ENCODE results near the gene SMIM35.

Gene SMIM35

GRCh38 chr11:118108513-118108912, 21.8 kb upstream of the SMIM35 start:
- no peak for DNase-seq

DNA sequence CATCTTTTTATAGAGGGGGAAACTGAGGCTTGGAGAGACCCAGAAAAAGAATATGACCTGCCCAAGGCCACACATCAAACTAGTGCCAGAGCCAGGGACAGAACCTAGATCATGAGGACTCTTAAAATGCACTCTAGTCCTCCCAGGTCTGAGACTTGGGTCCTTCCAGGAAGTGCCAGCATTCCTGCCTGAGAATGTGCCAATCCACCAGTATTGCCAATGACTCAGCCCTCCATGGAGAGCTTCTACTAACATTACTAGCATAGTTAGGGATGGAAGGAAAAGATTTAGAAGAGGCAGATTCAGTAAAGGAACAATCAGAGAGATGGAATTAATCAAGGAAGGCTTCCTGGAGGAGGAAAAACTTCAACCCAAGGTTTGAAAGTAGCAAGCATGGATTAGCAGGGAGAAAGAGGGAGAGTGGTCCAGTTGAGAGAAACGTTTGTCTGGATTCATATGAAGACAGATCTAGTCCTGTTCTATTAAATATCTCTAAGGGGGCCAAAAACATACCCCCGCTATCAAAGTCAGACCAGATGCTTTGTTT, 20.1 kb upstream of the SMIM35 start:
- DNase-seq, result no peak

GRCh38 chr11:118105657-118106305, 19.0 kb upstream of the SMIM35 start:
- no peak for DNase-seq

GRCh38 chr11:118104491-118104890, 17.7 kb upstream of the SMIM35 start:
- DNase-seq, result no peak

DNA sequence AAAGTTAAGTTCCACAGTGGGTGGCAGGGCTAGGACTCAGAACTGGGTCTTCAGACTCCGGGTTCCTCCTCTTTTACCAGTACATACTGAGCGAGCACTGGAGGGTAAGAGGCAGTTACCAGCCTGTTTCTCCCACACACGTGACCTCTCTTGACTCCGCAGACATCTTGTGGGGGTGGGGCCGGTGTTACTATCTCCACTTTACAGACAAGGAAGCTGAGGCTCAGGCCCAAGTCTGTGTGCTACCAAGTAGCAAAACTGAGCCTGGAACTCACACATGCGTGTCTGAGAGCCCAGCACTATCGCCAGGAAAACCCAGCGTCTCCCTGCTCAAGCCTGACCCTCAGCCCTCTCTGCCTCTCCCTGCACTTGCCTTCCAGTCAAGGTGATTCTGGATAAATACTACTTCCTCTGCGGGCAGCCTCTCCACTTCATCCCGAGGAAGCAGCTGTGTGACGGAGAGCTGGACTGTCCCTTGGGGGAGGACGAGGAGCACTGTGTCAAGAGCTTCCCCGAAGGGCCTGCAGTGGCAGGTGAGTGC, 16.0 kb upstream of the SMIM35 start:
- no peak for DNase-seq

DNA sequence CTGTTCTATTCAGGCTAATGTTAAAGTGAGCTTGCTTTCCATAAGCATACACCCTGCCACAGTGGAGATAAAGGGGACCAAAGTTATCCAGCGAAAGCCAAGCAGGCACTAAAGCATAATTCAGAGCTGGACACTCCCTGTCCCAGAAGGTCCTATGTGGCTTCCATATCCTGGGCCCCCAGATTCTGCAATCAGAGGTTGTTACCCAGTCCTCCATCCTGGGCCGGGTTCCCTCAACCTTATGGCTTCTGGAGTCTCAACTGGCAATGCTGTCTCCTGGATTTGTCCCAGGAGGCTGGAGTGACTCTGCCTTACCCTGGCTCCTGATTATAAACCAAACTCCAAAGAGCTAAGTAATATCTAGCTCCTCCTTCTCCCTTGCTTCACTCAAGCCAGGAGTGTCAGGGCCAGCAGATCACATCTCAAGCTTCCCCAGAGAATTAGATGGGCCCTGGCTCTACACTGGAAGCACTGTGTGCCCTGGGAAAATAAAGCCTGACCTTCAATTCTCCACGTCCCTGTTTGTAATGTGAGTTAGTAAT, 14.0 kb upstream of the SMIM35 start:
- no peak for DNase-seq

DNA sequence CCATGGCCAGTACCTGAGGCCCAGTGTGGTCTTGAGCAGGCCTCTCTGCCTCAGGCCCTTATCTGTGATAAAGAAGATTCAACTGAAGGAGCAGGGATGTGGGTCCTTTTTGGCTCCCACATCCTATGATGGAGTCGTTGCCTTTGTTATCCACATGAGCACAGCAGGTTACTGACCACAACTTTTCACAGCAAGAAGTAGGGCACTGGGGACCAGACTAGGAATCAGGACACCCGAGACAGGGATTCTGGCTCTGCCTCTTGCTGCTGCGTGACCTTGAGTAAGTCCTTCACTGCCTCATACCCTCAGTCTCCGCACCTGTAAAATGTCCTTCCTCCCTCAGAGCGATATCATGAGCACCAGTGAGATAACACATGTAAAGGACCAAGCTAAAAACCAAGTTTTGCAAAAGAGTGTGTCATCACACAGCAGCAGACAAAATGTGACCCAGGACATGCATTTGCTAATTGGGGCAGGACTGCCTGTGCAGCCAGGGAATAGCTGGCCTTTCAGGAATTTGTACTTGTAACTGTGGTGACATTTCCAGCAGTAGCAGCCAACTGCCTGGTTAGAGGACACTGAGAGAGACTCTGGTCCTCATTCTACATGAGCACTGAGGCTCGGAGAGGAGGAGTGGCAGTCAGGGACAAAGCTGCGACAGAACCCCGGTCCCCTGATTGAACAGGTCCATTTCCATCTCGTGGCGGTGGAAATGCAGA, 13.2 kb upstream of the SMIM35 start:
- DNase-seq, result no peak

GRCh38 chr11:118098996-118099837, 12.5 kb upstream of the SMIM35 start:
- DNase-seq, result peak; percentile 62

DNA sequence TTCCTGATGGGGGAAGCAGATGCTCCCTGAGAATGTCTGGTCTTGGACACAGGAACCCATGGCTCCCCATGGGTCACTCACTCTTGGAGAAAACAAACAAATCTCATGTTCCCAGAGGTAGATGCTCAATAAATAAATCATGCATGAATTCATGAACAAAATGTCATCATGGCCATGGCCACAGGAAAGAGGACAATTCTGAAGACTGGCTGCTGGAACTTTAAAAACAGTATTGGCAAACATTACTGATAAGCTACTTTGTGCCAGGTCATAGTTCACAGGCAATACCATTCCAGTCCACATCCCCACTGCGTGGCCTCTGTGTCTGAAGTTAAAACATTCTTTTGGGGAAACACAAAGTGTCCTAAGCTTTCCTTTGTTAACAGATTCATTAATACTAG, 9.2 kb upstream of the SMIM35 start:
- no peak for DNase-seq

GRCh38 chr11:118095493-118095892, 8.7 kb upstream of the SMIM35 start:
- no peak for DNase-seq

GRCh38 chr11:118092907-118093571, 6.3 kb upstream of the SMIM35 start:
- DNase-seq, result no peak

DNA sequence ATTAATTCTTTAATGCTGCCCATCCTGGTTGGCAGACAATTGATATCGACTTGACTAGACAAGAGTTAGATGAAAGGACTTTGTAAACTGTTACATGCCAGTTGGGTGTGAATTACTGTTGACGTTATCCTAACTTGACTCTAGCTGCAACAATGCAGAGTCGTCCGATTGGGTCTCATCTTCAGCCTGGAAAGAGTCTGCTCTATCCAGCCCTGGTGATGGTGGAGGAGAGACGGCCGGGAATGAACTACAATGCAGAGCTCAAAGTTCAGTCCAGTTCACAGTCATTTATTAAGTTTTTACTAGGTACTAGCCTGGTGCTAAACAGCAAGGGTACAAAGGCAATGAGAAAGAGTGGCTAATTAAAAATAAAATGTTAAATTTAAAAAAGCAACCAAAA, 4.9 kb upstream of the SMIM35 start:
- DNase-seq, result no peak

DNA sequence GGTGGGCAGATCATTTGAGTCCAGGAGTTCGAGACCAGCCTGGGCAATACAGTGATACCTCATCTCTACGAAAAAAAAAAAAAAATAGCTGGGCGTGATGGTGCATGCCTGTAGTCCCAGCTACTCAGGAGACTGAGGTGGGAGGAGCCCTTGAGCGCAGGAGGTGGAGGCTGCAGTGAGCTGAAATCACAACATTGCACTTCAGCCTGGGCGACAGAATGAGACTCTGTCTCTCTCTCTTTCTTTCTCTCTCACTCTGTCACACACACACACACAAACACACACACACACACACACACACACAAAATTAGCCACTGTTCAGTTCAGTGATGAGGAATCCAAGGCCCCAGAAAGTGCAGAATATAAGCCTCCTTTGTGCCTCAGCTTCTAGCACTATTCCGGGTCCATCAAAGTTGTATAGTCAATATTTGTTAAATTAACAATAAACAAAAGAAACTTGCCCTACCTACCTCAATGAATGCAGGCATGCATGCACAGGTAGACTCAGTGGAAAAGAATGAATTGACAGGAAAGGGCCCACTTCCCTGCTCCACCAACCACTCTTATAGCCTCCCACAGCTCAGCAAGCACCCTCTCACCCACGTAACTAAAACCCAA, 3.9 kb upstream of the SMIM35 start:
- DNase-seq, result no peak

- no peak for DNase-seq
These were observed 1.8 kb upstream of the SMIM35 start for GRCh38 chr11:118088531-118088930.

GRCh38 chr11:118087931-118088330, 1.2 kb upstream of the SMIM35 start:
- no peak for DNase-seq

DNA sequence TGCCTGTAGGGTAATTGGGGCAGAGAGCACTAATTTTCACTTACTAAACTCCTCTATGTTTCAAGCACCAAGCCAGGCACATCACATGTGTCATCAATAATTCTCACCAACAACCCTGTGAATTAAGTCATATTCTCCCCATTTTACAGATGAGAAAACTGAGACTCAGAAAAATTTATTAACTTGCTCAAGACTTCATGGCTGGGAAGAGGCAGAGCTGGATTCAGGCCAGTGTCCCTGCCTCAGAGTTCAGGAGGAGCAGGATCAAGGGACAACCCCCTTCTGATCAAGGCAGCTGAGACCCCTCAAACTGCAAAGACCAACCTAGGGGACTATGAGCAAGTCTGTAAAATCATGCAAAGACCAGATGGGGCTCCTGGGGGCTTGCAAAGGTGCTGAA, 2.1 kb downstream of the SMIM35 start:
- DNase-seq, result no peak

- DNase-seq, result no peak
These were observed 2.5 kb downstream of the SMIM35 start for GRCh38 chr11:118084247-118084646.

DNA sequence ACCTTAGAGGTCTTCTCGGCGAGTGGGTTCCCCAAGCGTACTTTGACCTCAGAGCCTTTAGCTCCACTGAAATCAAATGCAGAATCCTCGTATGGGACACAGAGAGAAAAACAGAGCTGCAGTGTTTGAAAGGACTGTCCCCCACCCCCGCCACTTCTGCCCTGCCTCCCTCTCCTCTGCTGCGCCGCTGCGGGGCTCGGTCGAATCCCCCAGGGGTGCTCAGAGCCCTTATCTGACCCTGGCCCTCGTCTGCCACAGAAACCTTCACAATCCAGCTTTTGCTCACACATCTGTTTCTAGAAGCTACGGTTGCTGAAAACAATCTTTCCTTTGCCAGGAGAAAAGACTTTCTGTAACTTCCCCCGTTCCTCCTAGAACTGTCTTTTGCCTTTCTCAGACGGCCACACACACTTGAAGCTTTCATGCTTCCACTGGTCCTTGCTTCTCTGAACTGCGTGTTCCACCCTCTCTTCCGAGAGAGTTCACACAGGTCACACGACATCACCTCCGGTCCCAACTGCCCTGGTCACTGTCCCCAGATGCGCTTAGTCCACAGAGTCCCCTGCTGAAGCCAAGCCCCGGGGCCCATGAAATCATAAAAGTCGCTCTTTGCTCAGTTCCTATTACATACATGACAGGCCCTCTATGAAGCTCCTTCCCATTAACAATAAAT, 3.7 kb downstream of the SMIM35 start:
- no peak for DNase-seq

DNA sequence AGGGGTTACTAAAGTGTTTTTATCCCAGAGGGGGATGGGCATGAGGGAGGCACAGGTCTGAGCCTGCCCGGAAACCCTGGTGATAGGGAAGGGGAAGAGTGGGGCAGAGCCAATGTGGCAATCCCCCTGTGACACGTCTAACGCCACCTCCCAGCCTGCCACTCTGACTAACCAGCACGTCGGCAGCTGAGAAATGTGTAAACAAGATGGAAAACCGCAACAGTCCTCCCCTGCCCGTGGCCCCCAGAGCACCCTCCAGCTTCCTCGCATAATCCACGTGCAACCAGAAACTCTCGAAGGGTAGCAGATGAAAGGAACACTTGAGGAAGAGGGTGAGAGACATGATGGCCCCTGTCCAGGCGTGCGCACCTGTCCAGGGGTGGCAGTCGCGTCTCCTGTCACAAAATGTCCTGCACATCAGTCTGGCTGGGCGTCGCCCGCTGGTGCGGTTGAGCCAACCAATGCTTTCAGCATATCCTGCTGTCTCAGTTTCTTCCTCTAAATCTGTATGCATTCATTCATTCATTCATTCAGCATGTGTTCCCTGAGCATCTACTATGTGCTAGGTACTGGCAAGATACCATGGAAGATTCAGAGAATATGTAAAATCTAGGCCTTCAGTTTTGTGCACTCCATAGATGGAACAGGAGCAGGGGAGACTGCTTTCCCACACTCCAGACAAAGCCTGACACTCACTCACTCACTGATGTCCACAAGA, 5.4 kb downstream of the SMIM35 start:
- no peak for DNase-seq

- DNase-seq, result no peak
These were observed 6.5 kb downstream of the SMIM35 start for GRCh38 chr11:118080296-118080695.

GRCh38 chr11:118079491-118079890, 7.3 kb downstream of the SMIM35 start:
- DNase-seq, result no peak

Measured in NCI-H1105 treated with DMSO at 0.1 percent for 48 hours (cell line).